ENCODE results near the gene SSR1. TPM values are rescaled to one million over a fixed set of nuclear protein-coding genes. Genes with fewer than 3 reads are reported as not detected.

Gene SSR1
- total and polyA plus RNA-seq, 2 experiments from 2014 or later = 65.3 to 70.2 TPM

GRCh38 chr6:7228662-7229375 lies 84.2 kb downstream of the SSR1 start:
- Histone ChIP-seq H4K20me1 (replicated peaks; ENCODE audit: insufficient read depth) (no peaks in the 10 kb centered on the region), H3K4me3 (no peak overlapping the region), H3K27me3 (ENCODE audit: insufficient read depth) (no peaks in the 10 kb centered on the region), H3F3A (replicated peaks; ENCODE audit: low read depth) (no peaks in the 10 kb centered on the region), H3K4me2 (no peak overlapping the region), H2AFZ (no peak overlapping the region), H3K79me2 (replicated peaks; ENCODE audit: insufficient read depth) (no peaks in the 10 kb centered on the region), H3K9me2 (ENCODE audit: insufficient read depth) (no peaks in the 10 kb centered on the region), H3K36me3 (ENCODE audit: insufficient read depth) (no peaks in the 10 kb centered on the region; the same call in 1 of the 2 replicates), H3K27ac (ENCODE audit: low read depth) (no peak overlapping the region), H3K4me1 (ENCODE audit: insufficient read depth) (no peaks in the 10 kb centered on the region)
- no peak overlapping the region for H3K27ac Mint-ChIP-seq
- no peak for ATAC-seq
- peaks cover 45% of the 10 kb centered on the region for H3K36me3 Mint-ChIP-seq (ENCODE audit: low read depth)
- no peak for DNase-seq (ENCODE audit: low spot score)
- TF ChIP-seq STAT1 (IDR thresholded peaks at IDR 0.05; ENCODE audit: unreplicated experiment) (no peak), REST (IDR thresholded peaks at IDR 0.05; ENCODE audit: unreplicated experiment) (no peak), POLR2AphosphoS5 (IDR thresholded peaks at IDR 0.05; ENCODE audit: low read depth) (no peak), EZH2 (IDR thresholded peaks at IDR 0.05; ENCODE audit: low read depth, unreplicated experiment) (no peak), ZNF114 (CRISPR knock-in tag; IDR thresholded peaks at IDR 0.05) (no peak), ETS1 (IDR thresholded peaks at IDR 0.05) (no peak), EZH2phosphoT487 (IDR thresholded peaks at IDR 0.05; ENCODE audit: unreplicated experiment) (no peak), ZNF331 (CRISPR knock-in tag; IDR thresholded peaks at IDR 0.05; ENCODE audit: low read depth) (no peak), JUNB (IDR thresholded peaks at IDR 0.05; ENCODE audit: unreplicated experiment) (no peak), ZNF462 (CRISPR knock-in tag; IDR thresholded peaks at IDR 0.05) (no peak), CREB1 (CRISPR knock-in tag; IDR thresholded peaks at IDR 0.05; ENCODE audit: low read depth) (no peak), NANOG (IDR thresholded peaks at IDR 0.05; ENCODE audit: borderline replicate concordance) (no peak), CTCF (conservative IDR thresholded peaks at IDR 0.05; ENCODE audit: low read depth in 2 of 2) (no peak)
- H3K4me1 Mint-ChIP-seq = peaks cover 15% of the 10 kb centered on the region
- H3K4me3 Mint-ChIP-seq = no peak overlapping the region
- peaks cover 5% of the 10 kb centered on the region for H3K27me3 Mint-ChIP-seq (ENCODE audit: insufficient read depth, low read depth, poor library complexity)
- no peaks in the 10 kb centered on the region for H3K9me3 Mint-ChIP-seq
